ENCODE results near the gene FAM174C. TPM values are rescaled to one million over a fixed set of nuclear protein-coding genes. Genes with fewer than 3 reads are reported as not detected.

Gene FAM174C
- total RNA-seq, 4 donors from 2014 or later, result 14.2 to 42.2 (median 21.8) TPM

- no CpG with 5 or more reads among the region's 26 CpGs for WGBS, 2 donors (ENCODE audit: low coverage in 1 of 2)
- Histone ChIP-seq H3K27me3 (no peaks in the 10 kb centered on the region), H3K4me1 (peaks cover 4 to 83% (median 60%) of the 10 kb centered on the region in 3 donors), H3K9me3 (no peaks in the 10 kb centered on the region), H3K36me3 (no peaks in the 10 kb centered on the region), H3K4me3 (peak overlapping the region in 1 of 2 donors; percentile 62), H3K27ac (peak overlapping the region; percentile 45 to 100 (median 94))
- peak; percentile 20 for ATAC-seq
- TF ChIP-seq POLR2AphosphoS5 (IDR thresholded peaks at IDR 0.05) (peak; percentile 7), CTCF (IDR thresholded peaks at IDR 0.05) (no peak)
Measured at GRCh38 chr19:1264801-1265614, 10.3 kb upstream of the FAM174C start.

GRCh38 chr19:1265615-1266128, 9.7 kb upstream of the FAM174C start:
- Histone ChIP-seq H3K4me3 (peak overlapping the region in 1 of 2 donors; percentile 62), H3K27ac (peak overlapping the region; percentile 45 to 100 (median 94)), H3K27me3 (no peaks in the 10 kb centered on the region), H3K36me3 (no peaks in the 10 kb centered on the region), H3K9me3 (no peaks in the 10 kb centered on the region), H3K4me1 (peaks cover 4 to 83% (median 60%) of the 10 kb centered on the region in 3 donors)
- peak; percentile 5 for ATAC-seq
- no peak for TF ChIP-seq EP300 (IDR thresholded peaks at IDR 0.05)
- TF ChIP-seq POLR2AphosphoS5 (IDR thresholded peaks at IDR 0.05), result peak; percentile 45
- WGBS, 2 donors (ENCODE audit: low coverage in 1 of 2), result 8% methylated on average over 10 of the region's 28 CpGs; no CpG with 5 or more reads in 1 of the 2 donors

- WGBS, 2 donors (ENCODE audit: low coverage in 1 of 2), result 0 to 11% methylated on average over 4 to 10 of the region's 84 CpGs
- peak; percentile 38 for ATAC-seq
- peak overlapping the region; percentile 45 to 100 (median 94) for H3K27ac ChIP-seq
- peaks cover 4 to 85% (median 65%) of the 10 kb centered on the region in 3 donors for H3K4me1 ChIP-seq
- peaks cover 0 to 6% of the 10 kb centered on the region in 2 donors for H3K36me3 ChIP-seq
- H3K4me3 ChIP-seq, result peak overlapping the region; percentile 19 to 62
- TF ChIP-seq POLR2A (IDR thresholded peaks at IDR 0.05) (no peak), CTCF (IDR thresholded peaks at IDR 0.05) (peak in 1 of 4 experiments; percentile 15), POLR2AphosphoS5 (IDR thresholded peaks at IDR 0.05) (peak; percentile 62)
- H3K27me3 ChIP-seq, result no peaks in the 10 kb centered on the region
- no peaks in the 10 kb centered on the region for H3K9me3 ChIP-seq
Measured at GRCh38 chr19:1266129-1266915, 9.0 kb upstream of the FAM174C start.

- no peaks in the 10 kb centered on the region for H3K9me3 ChIP-seq
- H3K27me3 ChIP-seq, result no peaks in the 10 kb centered on the region
- peak; percentile 6 for ATAC-seq
- peak overlapping the region; percentile 45 to 100 (median 94) for H3K27ac ChIP-seq
- H3K4me3 ChIP-seq, result peak overlapping the region; percentile 19 to 62
- peak in 3 of 4 experiments; percentile 98 to 100 (median 100) for TF ChIP-seq CTCF (IDR thresholded peaks at IDR 0.05)
- TF ChIP-seq EP300 (IDR thresholded peaks at IDR 0.05), result no peak
- peak in 1 of 2 donors; percentile 28 for TF ChIP-seq POLR2A (IDR thresholded peaks at IDR 0.05)
- TF ChIP-seq POLR2AphosphoS5 (IDR thresholded peaks at IDR 0.05), result peak; percentile 39
- 0% methylated on average over 6 of the region's 59 CpGs; no CpG with 5 or more reads in 1 of the 2 donors for WGBS, 2 donors (ENCODE audit: low coverage in 1 of 2)
- peaks cover 0 to 12% of the 10 kb centered on the region in 2 donors for H3K36me3 ChIP-seq
- peaks cover 4 to 85% (median 65%) of the 10 kb centered on the region in 3 donors for H3K4me1 ChIP-seq
Measured at GRCh38 chr19:1266916-1267476, 8.3 kb upstream of the FAM174C start.
